GM21390 (cell line): ENCODE data around the gene GTF2F2.

Source experiments
- ATAC-seq: cut with Tn5 transposase; IDR thresholded peaks from one replicate; pipeline ENCODE4 v1.9.1; 2021; ENCODE audit not compliant: unreplicated experiment

Gene GTF2F2

GRCh38 chr13:45209229-45209628, 88.9 kb downstream of the GTF2F2 start:
- no peak for ATAC-seq

GRCh38 chr13:45215392-45216077, 95.2 kb downstream of the GTF2F2 start:
- ATAC-seq = no peak

GRCh38 chr13:45216193-45216592, 95.9 kb downstream of the GTF2F2 start:
- ATAC-seq = no peak

- ATAC-seq = no peak
Observed at GRCh38 chr13:45218689-45219088, 98.4 kb downstream of the GTF2F2 start.

DNA sequence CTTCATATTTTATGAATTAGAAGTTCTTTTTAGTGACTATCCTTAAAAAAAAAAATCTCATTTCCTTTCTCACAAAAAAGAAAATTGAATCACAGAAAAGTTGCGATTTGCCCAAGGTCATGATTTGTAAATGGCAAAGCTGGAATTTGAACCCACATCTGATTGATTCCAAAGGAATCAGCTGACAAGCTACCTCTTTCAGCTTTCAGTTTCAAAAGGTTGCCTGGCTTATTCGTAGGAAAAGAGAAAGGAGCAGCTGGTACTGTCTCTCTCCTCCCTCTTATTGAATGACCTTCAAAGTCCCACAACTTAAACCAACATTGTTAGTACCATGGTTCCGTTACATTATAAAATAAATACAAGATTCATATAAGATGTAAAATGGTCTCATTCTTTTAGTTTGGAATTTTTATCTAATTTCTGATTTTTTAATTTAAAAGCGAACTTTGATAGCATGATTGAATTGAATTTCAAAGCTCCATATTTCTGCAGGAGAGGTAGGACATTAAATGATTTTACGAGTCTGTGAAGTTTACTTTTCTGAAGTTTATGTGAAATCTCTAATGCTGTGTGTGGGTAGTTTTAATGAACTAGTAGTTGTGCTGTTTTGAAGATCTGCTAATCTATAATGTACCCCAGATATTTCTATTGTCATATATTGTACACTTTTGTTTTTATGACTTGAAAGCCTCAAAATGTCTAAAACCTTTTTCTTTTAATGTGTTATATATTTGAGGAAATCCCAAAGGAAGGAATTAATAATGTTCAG, 99.0 kb downstream of the GTF2F2 start:
- ATAC-seq = no peak

GRCh38 chr13:45219938-45220375, 99.6 kb downstream of the GTF2F2 start:
- no peak for ATAC-seq

DNA sequence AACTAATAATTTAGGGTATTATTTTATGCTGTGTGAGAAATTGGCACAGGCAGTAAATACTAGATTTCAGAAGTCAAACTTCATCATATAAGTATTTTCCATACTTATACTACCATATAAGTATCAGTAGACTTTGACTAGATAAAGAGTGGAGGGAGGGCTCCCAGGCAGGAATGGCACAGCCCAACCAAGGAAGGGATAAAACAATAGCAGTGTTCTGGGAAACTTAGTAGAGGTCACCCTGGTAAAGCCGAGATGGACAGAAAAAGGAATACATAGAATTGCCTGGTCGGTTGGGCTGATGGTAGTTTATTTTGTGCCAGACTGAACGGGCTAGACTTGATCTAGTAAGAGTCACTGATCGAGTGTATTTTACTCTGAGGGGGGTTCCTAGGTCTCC, 100.1 kb downstream of the GTF2F2 start:
- ATAC-seq = no peak

GRCh38 chr13:45222516-45222915, 102.2 kb downstream of the GTF2F2 start:
- no peak for ATAC-seq

DNA sequence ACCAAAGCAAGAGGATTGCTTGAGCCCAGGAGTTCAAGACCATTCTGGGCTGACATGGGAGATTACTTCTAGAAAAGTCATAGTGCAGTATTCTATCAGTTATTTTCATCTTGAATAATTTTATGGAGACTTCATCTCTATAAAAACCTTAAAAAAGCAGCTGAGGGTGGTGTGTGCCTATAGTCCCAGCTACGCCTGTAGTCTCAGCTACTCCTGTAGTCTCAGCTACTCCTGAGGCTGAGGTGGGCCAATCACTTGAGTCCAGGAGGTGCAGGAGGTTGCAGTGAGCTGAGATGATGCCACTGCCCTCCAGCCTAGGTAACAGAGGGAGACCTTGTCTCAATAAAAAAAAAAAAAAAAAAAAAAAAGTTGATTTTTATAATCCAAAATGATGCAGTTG, 102.6 kb downstream of the GTF2F2 start:
- ATAC-seq = no peak

DNA sequence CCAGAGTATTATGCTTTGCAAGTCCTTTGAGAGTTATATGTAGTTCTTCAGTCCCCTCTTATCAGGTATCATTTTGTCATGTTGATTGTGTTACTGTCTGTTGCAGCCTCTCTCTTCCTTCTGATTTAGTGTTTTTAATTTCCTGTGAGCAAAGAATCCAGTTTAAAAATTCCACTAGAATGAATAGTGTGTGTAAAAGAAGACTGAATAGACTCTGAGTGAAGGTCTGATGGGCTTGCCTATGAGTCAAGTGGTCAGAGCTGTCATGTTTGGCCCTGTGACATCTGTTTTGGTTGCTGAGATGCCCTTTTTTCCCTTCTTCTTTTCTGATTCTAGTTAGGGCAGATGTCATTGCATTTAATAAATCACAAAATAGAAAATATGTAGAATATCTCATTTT, 103.9 kb downstream of the GTF2F2 start:
- ATAC-seq = no peak

GRCh38 chr13:45225370-45225769, 105.1 kb downstream of the GTF2F2 start:
- no peak for ATAC-seq

GRCh38 chr13:45226024-45226423, 105.7 kb downstream of the GTF2F2 start:
- ATAC-seq = no peak

DNA sequence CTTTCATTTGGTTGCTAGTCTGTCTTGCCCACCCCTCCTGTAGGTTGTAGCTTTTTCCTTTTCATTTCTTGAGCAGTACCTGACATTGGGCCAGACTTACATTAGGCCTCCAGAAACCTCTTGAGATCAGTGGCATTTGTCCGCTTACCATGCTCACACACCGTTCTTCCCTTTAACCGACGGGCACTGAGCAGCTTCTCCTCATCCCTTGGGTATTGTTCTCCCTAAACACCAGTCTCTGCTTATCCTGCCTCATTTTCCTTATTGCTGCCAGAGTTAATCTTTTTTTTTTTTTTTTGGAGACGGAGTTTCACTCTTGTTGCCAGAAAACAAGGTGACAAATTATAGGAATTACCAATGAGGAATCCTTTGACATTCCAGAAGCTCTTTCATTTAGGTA, 107.7 kb downstream of the GTF2F2 start:
- no peak for ATAC-seq

- no peak for ATAC-seq
Observed at GRCh38 chr13:45229172-45229571, 108.9 kb downstream of the GTF2F2 start.

- ATAC-seq = no peak
Observed at GRCh38 chr13:45231305-45231704, 111.0 kb downstream of the GTF2F2 start.

- no peak for ATAC-seq
Observed at GRCh38 chr13:45231722-45232121, 111.4 kb downstream of the GTF2F2 start.

- no peak for ATAC-seq
Observed at GRCh38 chr13:45232591-45232990, 112.3 kb downstream of the GTF2F2 start.

- no peak for ATAC-seq
Observed at GRCh38 chr13:45238945-45239795, 118.9 kb downstream of the GTF2F2 start.

- ATAC-seq = no peak
Observed at GRCh38 chr13:45240143-45240542, 119.8 kb downstream of the GTF2F2 start.

DNA sequence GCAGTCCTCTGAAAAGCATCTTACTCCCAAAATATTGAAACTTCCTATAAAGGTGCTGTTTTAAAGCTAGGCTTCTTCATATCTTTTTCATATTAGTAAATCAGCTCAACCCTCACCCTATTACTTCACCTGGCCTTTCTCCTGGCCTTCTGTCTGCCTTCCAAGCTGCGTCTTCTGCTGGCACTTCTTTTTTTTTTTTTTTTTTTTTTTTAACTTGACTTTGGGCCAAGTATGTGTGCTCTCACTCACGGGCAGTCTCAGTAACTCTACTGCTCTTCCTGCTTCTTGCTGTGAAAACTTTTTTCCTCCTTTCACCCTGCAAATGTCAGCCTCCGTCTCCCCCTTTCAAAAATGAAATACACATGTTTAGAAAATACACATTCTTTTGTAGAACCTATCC, 121.8 kb downstream of the GTF2F2 start:
- ATAC-seq = no peak

DNA sequence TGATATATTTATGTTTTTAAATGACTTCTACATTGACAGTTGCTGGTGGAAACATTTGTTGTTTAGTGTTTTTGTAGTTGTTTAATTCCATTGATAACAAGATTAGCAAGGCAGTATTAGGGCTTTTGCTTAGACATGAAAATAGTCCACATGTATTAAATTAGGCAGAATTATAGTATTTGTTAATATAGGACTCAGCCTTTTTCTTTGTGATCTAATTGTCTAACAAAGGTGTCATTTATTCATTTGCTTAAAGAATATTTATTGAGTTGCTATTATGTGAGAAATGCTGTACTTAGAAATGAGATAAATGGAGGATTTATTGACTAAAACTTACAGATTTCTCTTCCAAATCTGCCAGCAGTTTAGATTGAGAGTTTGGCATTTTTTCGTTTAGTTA, 122.2 kb downstream of the GTF2F2 start:
- no peak for ATAC-seq

- ATAC-seq = no peak
Observed at GRCh38 chr13:45243077-45243476, 122.8 kb downstream of the GTF2F2 start.
